Measurements from ENCODE around the gene PLEKHG4B. TPM values are rescaled to one million over a fixed set of nuclear protein-coding genes. Genes with fewer than 3 reads are reported as not detected.

Gene PLEKHG4B
- total and polyA plus RNA-seq, 2 of the 8 experiments (the other 6 are each of a cell fraction or from before 2014, with no cell fraction given), result 31.1 to 43.6 TPM

- Histone ChIP-seq H3K4me2 (ENCODE audit: insufficient read depth in 1 of 2, low read depth in 2 of 2, low read length in 2 of 2) (no peak overlapping the region), H3K4me3 (ENCODE audit: extremely low read depth in 1 of 4, insufficient read depth in 2 of 4, low read depth in 3 of 4, low read length in 4 of 4) (no peak overlapping the region), H3K27me3 (replicated peaks in 1 of 4; ENCODE audit: control insufficient read depth in 3 of 4, extremely low read depth in 1 of 4, insufficient read depth in 3 of 4, low read length in 3 of 4) (no peaks in the 10 kb centered on the region), H2BK120ac (replicated peaks; ENCODE audit: low read depth, low read length) (no peak overlapping the region), H3K4ac (replicated peaks; ENCODE audit: insufficient read length, low read depth, low read length) (no peak overlapping the region), H2BK15ac (ENCODE audit: low read length) (no peak overlapping the region), H2AK5ac (ENCODE audit: low read depth, low read length) (no peak overlapping the region), H4K91ac (replicated peaks; ENCODE audit: insufficient read length, low read length) (no peak overlapping the region), H2AFZ (ENCODE audit: low read length) (no peak overlapping the region), H3K56ac (replicated peaks; ENCODE audit: insufficient read length, low read depth, low read length) (no peak overlapping the region), H2BK12ac (ENCODE audit: low read depth, low read length) (0 out of 2 replicates have a peak overlapping the region, but pooled peaks have one; percentile 29), H3K14ac (ENCODE audit: insufficient read length) (no peak overlapping the region), H3K4me1 (replicated peaks in 1 of 4; ENCODE audit: control insufficient read depth in 3 of 4, insufficient read depth in 4 of 4, low read length in 3 of 4) (peaks cover 1 to 13% (median 6%) of the 10 kb centered on the region in 4 experiments; a peak in 6 of 7 replicates), H3K9me3 (ENCODE audit: insufficient read depth in 2 of 2, low read depth in 1 of 2, low read length in 1 of 2) (no peaks in the 10 kb centered on the region), H4K20me1 (replicated peaks in 1 of 2; ENCODE audit: control insufficient read depth in 1 of 2, insufficient read depth in 2 of 2, low read length in 2 of 2) (peaks cover 16 to 46% of the 10 kb centered on the region in 2 experiments), H3K9ac (replicated peaks in 1 of 4; ENCODE audit: extremely low read depth in 1 of 4, low read depth in 3 of 4, low read length in 3 of 4) (no peak overlapping the region), H3K23me2 (ENCODE audit: low read depth, low read length) (no peaks in the 10 kb centered on the region; the same call in 1 of the 2 replicates), H3K27ac (ENCODE audit: low read depth, low read length) (0 out of 2 replicates have a peak overlapping the region, but pooled peaks have one; percentile 12), H4K5ac (ENCODE audit: insufficient read length, low read depth, low read length) (no peak overlapping the region), H3K79me2 (ENCODE audit: control insufficient read depth in 1 of 2, insufficient read depth in 2 of 2, low read length in 2 of 2) (peaks cover 0 to 60% of the 10 kb centered on the region in 2 experiments; a peak in 3 of 4 replicates), H3K79me1 (ENCODE audit: low read depth, low read length) (peaks cover 23% of the 10 kb centered on the region), H3K18ac (ENCODE audit: extremely low read depth, low read length) (no peak overlapping the region), H3K23ac (ENCODE audit: insufficient read length) (no peak overlapping the region), H2BK5ac (ENCODE audit: low read depth, low read length) (peak overlapping the region; percentile 64; the same call in 1 of the 2 replicates), H3K36me3 (ENCODE audit: control insufficient read depth in 2 of 4, insufficient read depth in 4 of 4, low read length in 3 of 4) (peaks cover 0 to 8% (median 2%) of the 10 kb centered on the region in 4 experiments; a peak in 4 of 8 replicates), H2BK20ac (ENCODE audit: low read length) (no peak overlapping the region), H4K8ac (ENCODE audit: extremely low read depth, insufficient read depth, low read length) (no peak overlapping the region)
- DNase-seq (ENCODE audit: low read depth in 1 of 2, low spot score in 2 of 2), result no peak
- WGBS, 2 experiments (ENCODE audit: extremely low coverage in 1 of 2, insufficient coverage in 1 of 2, insufficient read length in 1 of 2, insufficient replicate concordance in 2 of 2, low coverage in 1 of 2, low lambda C conversion rate in 2 of 2, missing lambda C conversion rate in 1 of 2), result 91% methylated on average over 6 of the region's 6 CpGs; no CpG with 5 or more reads in 1 of the 2 experiments
- POLR2A ChIA-PET (ENCODE audit: partially characterized antibody), result interaction anchor here (0.7 to 1.9 kb wide), 9 partner anchors 8 to 56 kb away, joined by 3 to 7 read pairs (median 3); partner anchors contain the start of gene PLEKHG4B
- FAIRE-seq, result no peak
- CTCF ChIA-PET (ENCODE audit: partially characterized antibody), result interaction anchor here (0.6 to 2.6 kb wide), 5 partner anchors 11 to 115 kb away, joined by 3 to 6 read pairs (median 5); no protein-coding TSS in a partner anchor
- TF ChIP-seq ATF3 (IDR thresholded peaks at IDR 0.05; ENCODE audit: insufficient read depth, low read depth, low read length), result no peak
- TF ChIP-seq POLR2AphosphoS5 (IDR thresholded peaks at IDR 0.05; ENCODE audit: low read depth, low read length), result no peak
- no peak for TF ChIP-seq CHD2 (IDR thresholded peaks at IDR 0.05; ENCODE audit: low read length)
- TF ChIP-seq EP300 (IDR thresholded peaks at IDR 0.05; ENCODE audit: borderline replicate concordance in 1 of 2, low read depth in 2 of 2, low read length in 2 of 2), result no peak
- TF ChIP-seq NRF1 (IDR thresholded peaks at IDR 0.05; ENCODE audit: low read depth, low read length), result no peak
- TF ChIP-seq MAX (IDR thresholded peaks at IDR 0.05), result no peak
- no peak for TF ChIP-seq CEBPB (IDR thresholded peaks at IDR 0.05; ENCODE audit: low read depth, low read length)
- TF ChIP-seq SIRT6 (IDR thresholded peaks at IDR 0.05; ENCODE audit: low read length), result no peak
- TF ChIP-seq SP2 (IDR thresholded peaks at IDR 0.05; ENCODE audit: low read length), result no peak
- TF ChIP-seq KDM4A (IDR thresholded peaks at IDR 0.05; ENCODE audit: low read depth, low read length, severe bottlenecking), result no peak
- TF ChIP-seq SP4 (IDR thresholded peaks at IDR 0.05; ENCODE audit: low read length), result no peak
- no peak for TF ChIP-seq TEAD4 (IDR thresholded peaks at IDR 0.05; ENCODE audit: low read depth, low read length)
- TF ChIP-seq SIN3A (conservative IDR thresholded peaks at IDR 0.05 in 1 of 2, IDR thresholded peaks at IDR 0.05 in 1 of 2; ENCODE audit: low read depth in 1 of 2, low read length in 2 of 2), result no peak
Measured at GRCh38 chr5:104778-105296, 12.9 kb downstream of the PLEKHG4B start.
